NCI-H748 (cell line): Measurements from ENCODE around the gene EVI5.
"Not testable (repeated sequence)": the region's sequence is repeated elsewhere in the genome, so short reads cannot be mapped to it uniquely, and the experiment has no call there.

ENCODE experiments used
- DNase-seq: peaks from one replicate; lab custom pipeline; 2025; ENCODE audit not compliant: unreplicated experiment; lab: John Stamatoyannopoulos, UW

EVI5 gene

GRCh38 chr1:92527670-92528069 lies 257.2 kb downstream of the EVI5 start:
- no peak for DNase-seq

GRCh38 chr1:92524944-92525590 lies 259.8 kb downstream of the EVI5 start:
- not testable (repeated sequence) for DNase-seq

- no peak for DNase-seq
These were observed 265.9 kb downstream of the EVI5 start for GRCh38 chr1:92519043-92519442.

GRCh38 chr1:92516574-92516973 lies 268.3 kb downstream of the EVI5 start:
- DNase-seq: no peak

- DNase-seq: no peak
These were observed 269.1 kb downstream of the EVI5 start for GRCh38 chr1:92515796-92516201.

- no peak for DNase-seq
These were observed 273.4 kb downstream of the EVI5 start for GRCh38 chr1:92511541-92511940.

- no peak for DNase-seq
These were observed 275.3 kb downstream of the EVI5 start for GRCh38 chr1:92509619-92510018.

- no peak for DNase-seq
These were observed 279.8 kb downstream of the EVI5 start for GRCh38 chr1:92505015-92505692.

- no peak for DNase-seq
These were observed 280.5 kb downstream of the EVI5 start for GRCh38 chr1:92504291-92505014.

GRCh38 chr1:92503926-92504285 lies 281.0 kb downstream of the EVI5 start:
- no peak for DNase-seq

- no peak for DNase-seq
These were observed 281.6 kb downstream of the EVI5 start for GRCh38 chr1:92503043-92503925.

GRCh38 chr1:92502247-92502646 lies 282.7 kb downstream of the EVI5 start:
- DNase-seq: no peak

GRCh38 chr1:92500552-92500951 lies 284.4 kb downstream of the EVI5 start:
- DNase-seq: no peak

GRCh38 chr1:92495392-92496063 lies 289.4 kb downstream of the EVI5 start:
- DNase-seq: no peak

GRCh38 chr1:92494485-92495141 lies 290.3 kb downstream of the EVI5 start:
- DNase-seq: no peak

- DNase-seq: no peak
These were observed 291.8 kb downstream of the EVI5 start for GRCh38 chr1:92493139-92493538.

- DNase-seq: no peak
These were observed 296.1 kb downstream of the EVI5 start for GRCh38 chr1:92488832-92489231.

GRCh38 chr1:92488416-92488815 lies 296.5 kb downstream of the EVI5 start:
- DNase-seq: no peak

GRCh38 chr1:92487078-92487605 lies 297.8 kb downstream of the EVI5 start:
- no peak for DNase-seq
